HEK293 (cell line): Measurements from ENCODE around the gene CDKAL1.

ENCODE experiments used
- CTCF ChIP-seq: fragments of 450-650 bp; formaldehyde crosslinking; IDR thresholded peaks from 2 replicates; pipeline ENCODE4 v1.5.1; 2016; ENCODE audit warnings: missing biosample characterization, missing genetic modification characterization
- SETDB1 ChIP-seq: IDR thresholded peaks from one replicate; pipeline ENCODE4 v1.6.1; 2017; ENCODE audit warnings: mild to moderate bottlenecking, low read length, moderate library complexity, mixed read lengths; ENCODE audit not compliant: insufficient read length
- ZBTB21 ChIP-seq: fragments of 450-650 bp; formaldehyde crosslinking; IDR thresholded peaks from 2 replicates; pipeline ENCODE4 v1.5.1; 2017; ENCODE audit warnings: missing biosample characterization, missing genetic modification characterization
- ZNF274 ChIP-seq, 2 experiments: fragments of 200-500 bp in 1 of 2; fragments of 450-650 bp in 1 of 2; sonication (Bioruptor generic) in 1 of 2; formaldehyde crosslinking in 1 of 2; IDR thresholded peaks; 2 replicates each; pipeline versions ENCODE4 v1.5.1 to v1.6.1; 2014 to 2016; ENCODE audit warnings: borderline replicate concordance in 1 of 2, inconsistent platforms in 1 of 2, low read length in 1 of 2, missing biosample characterization in 1 of 2, missing genetic modification characterization in 1 of 2
- ZNF324 ChIP-seq: fragments of 450-650 bp; formaldehyde crosslinking; IDR thresholded peaks from 2 replicates; pipeline ENCODE4 v1.5.1; 2016; ENCODE audit warnings: missing biosample characterization, missing genetic modification characterization
- ZNF449 ChIP-seq: fragments of 450-650 bp; formaldehyde crosslinking; IDR thresholded peaks from 2 replicates; pipeline ENCODE4 v1.5.1; 2017; ENCODE audit warnings: missing biosample characterization, mild to moderate bottlenecking, missing genetic modification characterization, moderate library complexity

- no peak for TF ChIP-seq ZBTB21 (tag by site-specific recombination)
- TF ChIP-seq SETDB1 = no peak
- no peak for TF ChIP-seq CTCF (tag by site-specific recombination)
- TF ChIP-seq ZNF449 = no peak
- no peak for TF ChIP-seq ZNF274 (IDR thresholded peaks at IDR 0.05; ENCODE audit: low read length)
- TF ChIP-seq ZNF274 (tag by site-specific recombination; IDR thresholded peaks at IDR 0.05; ENCODE audit: borderline replicate concordance) = no peak
- no peak for TF ChIP-seq ZNF324 (tag by site-specific recombination)
Observed at GRCh38 chr6:20572940-20573339, 38.7 kb downstream of the CDKAL1 start.
